ENCODE data around the gene TUSC2.

The TUSC2 gene

GRCh38 chr3:50297896-50298725, 29.9 kb downstream of the TUSC2 start:
- peak overlapping the region; percentile 84 for H3K4me3 ChIP-seq (ENCODE audit: low read length)
- TF ChIP-seq CTCF (conservative IDR thresholded peaks at IDR 0.05; ENCODE audit: low read depth, low read length), result peak; percentile 5
- no peak for DNase-seq (ENCODE audit: low read depth)

- no peak for DNase-seq (ENCODE audit: low read depth)
- no peak for TF ChIP-seq CTCF (conservative IDR thresholded peaks at IDR 0.05; ENCODE audit: low read depth, low read length)
- no peak overlapping the region for H3K4me3 ChIP-seq (ENCODE audit: low read length)
Observed at GRCh38 chr3:50297384-50297775, 30.6 kb downstream of the TUSC2 start.

GRCh38 chr3:50296721-50297383, 31.2 kb downstream of the TUSC2 start:
- no peak for DNase-seq (ENCODE audit: low read depth)
- no peak for TF ChIP-seq CTCF (conservative IDR thresholded peaks at IDR 0.05; ENCODE audit: low read depth, low read length)
- H3K4me3 ChIP-seq (ENCODE audit: low read length), result no peak overlapping the region

- no peak overlapping the region for H3K4me3 ChIP-seq (ENCODE audit: low read length)
- no peak for TF ChIP-seq CTCF (conservative IDR thresholded peaks at IDR 0.05; ENCODE audit: low read depth, low read length)
- no peak for DNase-seq (ENCODE audit: low read depth)
Observed at GRCh38 chr3:50295553-50296431, 32.2 kb downstream of the TUSC2 start.

GRCh38 chr3:50294492-50295403, 33.3 kb downstream of the TUSC2 start:
- no peak for TF ChIP-seq CTCF (conservative IDR thresholded peaks at IDR 0.05; ENCODE audit: low read depth, low read length)
- H3K4me3 ChIP-seq (ENCODE audit: low read length), result no peak overlapping the region
- DNase-seq (ENCODE audit: low read depth), result no peak

- H3K4me3 ChIP-seq (ENCODE audit: low read length), result no peak overlapping the region
- TF ChIP-seq CTCF (conservative IDR thresholded peaks at IDR 0.05; ENCODE audit: low read depth, low read length), result no peak
- DNase-seq (ENCODE audit: low read depth), result no peak
Observed at GRCh38 chr3:50294089-50294488, 33.9 kb downstream of the TUSC2 start.
